Inflammatory macrophage treated with lipopolysaccharide for 4 hours (primary cell): ENCODE data around the gene IFI6.
"Not testable (repeated sequence)": the region's sequence is repeated elsewhere in the genome, so short reads cannot be mapped to it uniquely, and the experiment has no call there.

ENCODE experiments used
- DNase-seq: peaks from one replicate; pipeline ENCODE4 v3.0.0-alpha.2; 2020

Gene IFI6, protein sequence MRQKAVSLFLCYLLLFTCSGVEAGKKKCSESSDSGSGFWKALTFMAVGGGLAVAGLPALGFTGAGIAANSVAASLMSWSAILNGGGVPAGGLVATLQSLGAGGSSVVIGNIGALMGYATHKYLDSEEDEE

DNA sequence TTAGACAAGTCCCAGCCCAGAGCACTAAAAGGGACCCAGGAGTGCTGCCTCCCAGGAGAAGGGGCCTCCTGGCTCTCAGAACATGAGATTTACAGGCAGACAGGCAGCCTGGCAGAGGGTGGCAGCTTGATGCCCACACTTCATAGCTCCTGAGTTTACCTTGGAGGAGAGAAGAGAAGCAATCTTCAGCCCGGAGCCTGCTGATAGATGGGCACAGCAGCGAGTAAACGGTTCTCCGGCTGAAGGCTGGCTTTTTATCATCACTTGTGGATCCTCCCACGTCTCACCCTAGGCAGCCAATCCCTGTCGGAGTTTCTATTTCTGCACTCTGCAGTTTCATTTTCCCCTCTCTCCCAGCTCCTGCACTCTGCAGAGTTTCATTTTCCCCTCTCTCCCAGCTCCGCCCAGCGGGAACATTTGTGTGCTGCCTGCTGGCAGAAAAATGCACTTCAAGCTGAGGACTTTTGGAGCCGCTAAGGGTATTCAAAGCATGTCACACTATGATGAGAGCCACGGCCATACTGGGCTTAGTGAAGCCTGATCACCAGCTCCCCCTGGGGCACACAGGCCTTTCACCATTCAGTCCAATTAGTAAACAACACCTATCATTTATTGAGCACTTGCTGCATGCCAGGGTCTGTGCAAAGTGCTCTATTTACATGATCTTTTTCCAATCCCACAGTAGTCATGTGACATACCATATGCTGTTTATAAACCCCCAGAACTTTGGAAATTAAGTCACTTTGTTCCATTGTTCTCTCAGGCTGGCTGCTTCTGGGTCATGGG is at the start of gene IFI6:
Gene IFI6 (minus strand): TSS at position 229 of the 786 bp plus-strand sequence. CDS start 2,878 bp downstream, outside the sequence.
- peak; percentile 99 for DNase-seq

GRCh38 chr1:27719286-27720251 is 47.6 kb upstream of the IFI6 start:
- DNase-seq: no peak

DNA sequence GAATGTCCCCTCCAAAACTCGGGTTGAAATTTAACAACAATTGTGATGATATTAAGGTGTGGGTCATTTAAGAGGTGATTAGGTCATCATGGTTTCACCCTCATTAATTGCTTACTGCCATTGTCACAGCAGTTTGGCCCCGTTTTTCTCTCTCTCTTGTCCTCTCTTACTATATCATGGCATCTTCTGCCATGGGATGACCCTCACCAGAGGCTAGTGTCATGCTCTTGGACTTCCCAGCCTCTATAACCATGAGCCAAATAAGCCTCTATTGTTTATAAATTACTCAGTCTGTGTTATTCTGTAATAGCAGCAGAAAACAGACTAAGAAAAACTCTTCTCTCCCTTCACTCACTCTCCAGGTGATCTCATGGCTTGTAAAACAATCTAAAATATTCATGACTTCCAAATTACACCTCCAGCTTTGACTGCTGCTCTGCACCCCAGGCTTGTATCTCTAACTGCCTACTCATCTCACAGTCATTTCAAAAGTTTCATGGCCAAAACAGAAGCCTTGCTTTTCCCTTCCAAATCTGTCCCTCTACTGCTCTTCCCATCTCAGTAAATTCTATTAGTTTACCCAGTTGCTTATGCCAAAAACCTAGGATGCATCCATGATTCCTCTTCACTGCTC is 44.4 kb upstream of the IFI6 start:
- no peak for DNase-seq

DNA sequence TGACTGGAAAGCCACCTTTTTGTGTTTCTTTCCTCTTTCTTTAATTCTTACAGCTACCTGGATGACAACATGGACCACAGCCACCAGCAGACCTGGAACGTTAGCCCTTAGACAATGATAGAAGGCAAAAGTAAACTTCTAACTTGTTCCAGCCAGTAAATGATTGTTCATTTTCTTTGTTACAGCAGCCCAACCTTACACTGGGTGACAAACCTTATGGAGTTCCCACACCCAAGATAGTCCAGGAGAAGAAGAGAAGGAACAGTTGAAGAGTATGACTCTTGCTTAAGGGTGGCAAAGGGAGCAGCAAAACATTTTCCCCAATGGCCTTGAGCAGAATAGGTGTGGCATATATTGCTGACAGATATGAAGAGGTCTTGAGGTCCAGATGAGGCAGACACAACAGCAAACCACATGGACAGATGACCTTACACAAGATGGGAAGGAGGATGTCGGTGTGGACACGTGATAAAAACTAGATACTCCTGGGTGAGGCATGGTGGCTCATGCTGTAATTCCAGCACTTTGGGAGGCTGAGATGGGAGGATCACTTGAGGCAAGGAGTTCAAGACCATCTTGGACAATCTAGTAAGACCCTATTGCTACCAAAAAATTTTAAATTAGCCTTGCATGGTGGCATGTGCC is 42.0 kb upstream of the IFI6 start:
- DNase-seq: no peak

DNA sequence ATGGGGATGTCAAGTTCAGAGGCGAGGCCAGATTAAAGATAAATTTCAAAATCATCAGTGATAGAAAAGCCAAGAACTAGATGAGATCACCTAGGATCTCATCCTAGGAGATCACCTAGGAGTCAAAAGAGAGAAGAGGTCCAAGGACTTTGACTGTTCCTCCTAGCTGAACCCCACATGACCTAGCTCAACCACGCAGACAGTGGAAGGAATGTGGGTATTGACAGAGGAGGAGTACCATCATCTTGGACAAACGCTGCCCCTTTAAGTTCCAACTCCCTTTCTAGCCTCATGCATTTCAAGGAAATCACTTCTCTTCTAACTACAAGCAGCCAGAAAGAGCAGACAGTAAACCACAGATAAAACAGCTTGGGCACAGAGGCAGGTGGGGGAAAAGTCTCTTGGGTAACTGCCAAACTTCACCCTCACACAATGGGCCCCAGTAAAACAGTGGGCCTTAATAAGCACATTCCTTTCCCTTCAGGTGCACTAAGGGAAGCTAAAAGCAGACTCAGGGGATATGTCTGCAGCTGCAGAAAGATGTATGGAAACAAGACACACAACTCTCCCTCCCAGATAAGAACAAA is 41.2 kb upstream of the IFI6 start:
- DNase-seq: no peak

DNA sequence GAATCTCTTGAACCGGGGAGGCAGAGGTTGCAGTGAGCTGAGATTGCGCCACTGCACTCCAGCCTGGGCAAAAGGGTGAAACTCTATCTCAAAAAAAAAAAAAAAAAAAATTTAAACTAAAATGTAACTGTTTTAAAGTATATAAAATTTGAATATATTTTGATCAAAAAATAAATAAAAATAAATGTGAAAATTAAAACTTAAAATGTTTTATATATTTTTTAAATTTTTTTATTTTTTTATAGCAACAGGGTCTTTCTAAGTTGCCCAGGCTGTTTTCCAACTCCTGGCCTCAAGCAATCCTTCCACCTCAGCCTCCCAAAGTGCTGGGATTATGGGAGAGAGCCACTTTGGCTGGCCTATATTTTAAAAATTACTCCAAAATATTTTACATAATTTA is 38.6 kb upstream of the IFI6 start:
- DNase-seq: no peak

DNA sequence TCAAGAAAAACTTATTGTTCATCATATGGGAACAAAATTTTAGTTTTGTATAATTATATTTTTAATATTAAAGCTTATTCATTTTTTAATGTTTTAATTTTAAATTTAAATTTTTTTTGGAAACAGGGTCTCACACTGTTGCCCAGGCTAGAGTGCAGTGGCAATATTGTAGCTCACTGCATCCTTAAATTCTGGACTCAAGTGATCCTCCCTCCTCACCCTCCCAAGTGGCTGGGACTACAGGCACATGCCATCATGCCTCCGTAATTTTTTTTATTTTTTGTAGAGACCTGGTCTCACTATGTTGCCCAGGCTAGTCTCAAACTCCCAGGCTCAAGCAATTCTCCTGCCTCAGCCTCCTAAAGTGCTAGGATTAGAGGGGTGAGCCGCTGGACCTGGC is 33.6 kb upstream of the IFI6 start:
- DNase-seq: no peak

- DNase-seq: no peak
Observed at GRCh38 chr1:27704958-27705357, 33.0 kb upstream of the IFI6 start.

DNA sequence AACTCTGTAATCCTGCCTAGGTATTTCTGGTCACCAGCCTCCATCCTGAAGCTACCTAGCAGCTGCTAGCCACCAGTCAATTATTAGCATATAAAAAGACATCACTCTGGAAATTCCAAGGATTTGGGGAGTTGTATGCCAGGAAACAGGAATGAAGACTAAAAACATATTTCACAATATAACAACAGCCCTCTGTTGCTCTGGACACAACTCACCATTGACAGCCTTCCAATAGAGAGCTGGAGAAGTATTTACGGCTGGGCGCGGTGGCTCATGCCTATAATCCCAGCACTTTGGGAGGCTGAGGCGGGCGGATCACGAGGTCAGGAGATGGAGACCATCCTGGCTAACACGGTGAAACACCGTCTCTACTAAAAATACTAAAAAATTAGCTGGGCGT is 24.8 kb upstream of the IFI6 start:
- not testable (repeated sequence) for DNase-seq

- DNase-seq: peak; percentile 41
Observed at GRCh38 chr1:27690183-27690582, 18.2 kb upstream of the IFI6 start.

- peak; percentile 6 for DNase-seq
Observed at GRCh38 chr1:27689423-27690173, 17.6 kb upstream of the IFI6 start.

- no peak for DNase-seq
Observed at GRCh38 chr1:27687906-27688305, 15.9 kb upstream of the IFI6 start.

DNA sequence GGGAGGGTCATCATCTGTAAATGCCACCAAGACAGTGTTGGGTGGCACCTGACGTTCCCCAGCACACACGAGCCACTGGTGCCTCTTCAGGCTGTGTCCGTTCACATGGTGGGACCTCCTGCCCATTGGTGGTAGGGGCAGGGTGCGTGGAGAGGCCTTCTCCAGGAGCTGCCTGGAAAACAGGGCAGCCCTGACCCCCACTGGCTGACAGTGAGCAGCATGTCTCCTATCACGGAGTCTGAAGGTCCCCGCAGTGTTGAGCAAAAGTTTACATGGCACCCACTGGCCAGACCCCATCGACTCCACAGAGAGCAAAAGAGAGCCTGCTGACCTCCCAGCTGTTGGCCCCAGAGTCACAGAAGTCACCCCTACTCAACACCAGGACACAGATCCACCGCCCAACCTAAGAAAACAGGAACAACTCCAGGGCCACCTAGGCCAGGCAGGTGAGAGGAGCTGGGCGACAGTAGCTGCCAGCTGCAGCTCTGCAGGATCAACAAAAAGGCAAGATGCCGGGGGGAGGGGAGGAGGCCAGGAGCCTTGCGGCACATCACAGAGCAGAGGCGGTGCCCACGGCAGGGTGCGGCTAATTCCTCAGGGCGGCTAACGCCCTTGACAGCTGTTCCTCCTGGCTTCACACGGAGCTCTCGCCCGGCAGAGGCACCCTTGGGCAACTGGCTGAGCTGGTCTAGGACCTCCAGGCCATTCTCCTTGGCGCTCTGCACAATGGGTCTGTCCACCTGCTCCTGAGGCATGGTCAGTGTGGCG is 14.4 kb upstream of the IFI6 start:
- no peak for DNase-seq

DNA sequence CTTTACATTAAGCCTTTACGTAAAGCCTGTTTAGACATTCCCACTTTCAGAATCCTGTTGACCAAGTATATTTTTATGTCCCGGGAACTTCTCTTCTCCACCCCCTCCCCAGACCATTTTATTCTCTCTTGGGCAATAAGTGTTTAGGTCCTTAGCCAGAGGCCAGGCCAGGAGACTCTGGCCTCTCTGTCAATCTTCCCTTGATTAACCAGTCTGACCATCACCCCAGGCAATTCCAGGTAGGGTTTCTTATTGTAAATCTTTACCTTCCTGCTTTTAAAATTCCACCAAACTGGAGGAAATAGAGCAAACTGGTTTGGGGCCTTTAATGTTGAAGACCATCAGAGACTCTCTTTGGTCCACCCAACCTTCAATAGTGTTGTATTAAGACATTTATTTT is 12.2 kb upstream of the IFI6 start:
- DNase-seq: no peak

DNA sequence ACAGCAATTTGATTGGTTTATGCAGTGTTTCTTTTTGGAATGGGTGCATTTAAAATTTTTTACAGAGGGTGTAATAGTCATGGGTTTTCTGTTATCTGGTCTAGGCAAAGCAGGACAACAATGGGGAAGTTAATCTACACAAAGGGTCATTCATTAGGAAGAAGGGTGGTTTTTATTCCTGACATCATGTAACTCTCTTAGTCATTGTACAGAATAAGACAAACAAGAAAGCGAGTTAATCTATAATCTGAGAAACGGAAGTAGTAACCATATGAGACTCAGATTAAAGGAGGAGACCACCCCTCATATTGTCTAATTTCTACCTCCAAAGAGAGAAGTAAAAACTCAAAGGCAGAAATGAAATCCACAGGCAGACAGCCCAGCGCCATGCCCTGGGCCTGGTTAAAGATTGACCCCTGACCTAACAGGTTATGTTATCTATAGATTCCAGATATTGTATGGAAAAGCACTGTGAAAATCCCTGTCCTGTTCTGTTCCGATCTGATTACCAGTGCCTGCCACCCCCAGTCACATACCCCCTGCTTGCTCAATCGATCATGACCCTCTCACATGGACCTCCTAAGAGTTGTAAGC is 10.5 kb upstream of the IFI6 start:
- DNase-seq: peak; percentile 33

DNA sequence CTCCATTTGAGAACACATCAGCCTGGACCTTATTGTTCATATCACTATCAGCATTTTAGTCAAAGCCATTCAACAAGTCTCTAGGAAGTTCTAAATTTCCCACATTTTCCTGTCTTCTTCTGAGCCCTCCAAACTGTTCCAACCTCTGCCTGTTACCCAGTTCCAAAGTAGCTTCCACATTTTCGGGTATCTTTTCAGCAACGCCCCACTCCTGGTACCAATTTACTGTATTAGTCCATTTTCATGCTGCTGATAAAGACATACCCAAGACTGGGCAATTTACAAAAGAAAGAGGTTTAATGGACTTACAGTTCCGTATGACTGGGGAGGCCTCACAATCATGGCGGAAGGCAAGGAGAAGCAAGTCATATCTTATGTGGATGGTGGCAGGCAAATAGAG is 9.6 kb upstream of the IFI6 start:
- DNase-seq: not testable (repeated sequence)

- not testable (repeated sequence) for DNase-seq
Observed at GRCh38 chr1:27680225-27680791, 8.3 kb upstream of the IFI6 start.

DNA sequence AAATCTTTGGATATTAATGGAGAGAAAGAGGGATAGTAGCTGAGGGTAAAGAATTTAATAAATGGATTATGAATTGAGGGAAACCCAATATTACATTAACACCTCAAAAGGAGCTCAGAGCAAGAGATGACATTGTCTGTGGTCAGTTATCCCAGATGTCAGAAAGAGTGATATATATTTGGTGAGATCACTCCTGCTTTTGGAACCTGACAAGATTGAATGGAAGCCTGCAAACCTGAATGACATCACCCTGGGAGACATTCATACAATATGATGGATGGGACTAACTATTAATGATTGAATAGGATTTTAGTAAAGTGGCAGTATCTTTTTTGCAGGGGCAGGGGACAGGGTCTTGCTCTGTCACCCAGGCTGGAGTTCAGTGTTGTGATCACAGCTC is 6.8 kb upstream of the IFI6 start:
- no peak for DNase-seq

DNA sequence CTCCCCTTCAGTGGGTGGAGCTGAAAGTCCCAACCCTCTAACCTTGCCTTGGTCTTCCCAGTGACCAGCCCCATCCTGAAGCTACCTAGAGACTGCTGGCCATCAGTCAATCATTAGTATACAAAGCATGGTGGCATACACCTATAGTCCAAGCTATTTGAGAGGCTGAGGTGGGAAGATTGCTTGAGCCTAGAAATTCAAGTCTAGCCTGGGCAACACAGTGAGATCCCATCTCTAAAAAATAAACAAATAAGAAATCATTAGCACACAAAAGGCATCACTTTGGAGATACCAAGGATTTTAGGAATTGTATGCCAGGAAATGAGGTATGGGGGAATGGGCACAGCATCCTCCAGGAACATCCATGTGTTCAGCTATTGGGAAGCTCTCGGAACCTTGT is 4.4 kb upstream of the IFI6 start:
- no peak for DNase-seq

DNA sequence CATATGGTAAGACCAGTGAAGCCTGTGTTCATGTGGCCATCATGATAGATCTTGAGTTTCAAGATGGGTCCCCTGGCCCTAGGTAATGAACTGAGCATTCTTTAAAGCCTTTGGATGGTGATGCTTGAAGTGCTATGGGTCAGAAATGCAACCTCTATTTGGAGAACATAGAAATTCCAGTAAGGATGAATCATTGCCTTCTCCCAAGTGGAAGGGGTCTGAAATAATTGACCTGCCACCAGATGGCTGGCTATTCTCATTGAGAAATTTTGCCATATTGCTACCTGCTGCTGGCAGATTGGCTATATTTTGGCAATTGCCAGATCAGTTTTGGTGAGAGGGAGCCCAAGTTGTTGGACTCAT is 739 bp upstream of the IFI6 start:
- no peak for DNase-seq
